GDM1 (cell line): ENCODE data around the gene B9D1.

Experiments used
- DNase-seq: peaks from one replicate; lab custom pipeline; 2025; lab: John Stamatoyannopoulos, UW

Gene B9D1

DNA sequence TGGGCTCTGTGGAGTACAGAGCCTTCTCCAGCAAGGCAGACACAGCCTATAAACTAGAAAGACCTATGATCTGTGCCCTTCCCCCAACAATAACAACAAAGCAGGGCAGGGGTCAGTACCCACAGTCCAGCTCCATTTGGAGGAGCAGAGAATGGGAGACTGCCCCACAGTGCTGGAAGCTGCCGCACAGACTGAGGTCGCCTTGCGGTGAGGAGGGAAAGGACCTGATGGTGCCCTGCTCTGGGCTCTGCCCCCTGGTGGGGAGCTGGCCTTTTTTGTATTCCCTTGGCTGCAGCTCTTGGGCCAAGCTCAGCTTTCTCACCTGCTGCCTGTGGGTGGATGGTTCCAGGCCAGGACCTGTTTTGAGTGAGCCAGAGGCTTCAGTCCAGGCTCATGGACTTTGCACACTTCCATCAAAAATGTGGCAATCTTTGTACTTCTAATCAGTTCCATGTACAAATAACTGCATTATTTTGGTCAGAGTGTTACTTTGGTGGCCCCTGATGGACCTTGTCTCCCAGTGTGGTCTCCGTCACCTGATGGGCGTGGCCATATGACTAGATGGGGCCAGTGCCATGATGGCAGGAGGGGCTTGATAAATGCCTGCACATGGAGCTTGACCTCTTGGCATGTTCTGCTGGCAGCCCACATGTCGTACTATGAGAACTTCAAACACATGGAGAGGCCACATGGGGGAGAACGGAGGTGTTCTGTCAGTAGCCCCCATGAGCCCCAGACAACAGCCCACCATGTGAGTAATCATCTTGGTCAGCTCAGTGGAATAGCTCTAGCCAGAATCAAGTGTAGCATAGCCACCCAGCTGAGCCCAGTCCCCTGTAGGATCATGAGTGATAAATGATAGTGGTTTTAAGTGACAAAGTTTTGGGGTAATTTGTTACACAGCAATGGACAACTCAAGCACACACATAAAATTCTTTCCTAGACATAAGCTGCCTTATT lies 24.2 kb downstream of the B9D1 start:
- DNase-seq, result no peak

DNA sequence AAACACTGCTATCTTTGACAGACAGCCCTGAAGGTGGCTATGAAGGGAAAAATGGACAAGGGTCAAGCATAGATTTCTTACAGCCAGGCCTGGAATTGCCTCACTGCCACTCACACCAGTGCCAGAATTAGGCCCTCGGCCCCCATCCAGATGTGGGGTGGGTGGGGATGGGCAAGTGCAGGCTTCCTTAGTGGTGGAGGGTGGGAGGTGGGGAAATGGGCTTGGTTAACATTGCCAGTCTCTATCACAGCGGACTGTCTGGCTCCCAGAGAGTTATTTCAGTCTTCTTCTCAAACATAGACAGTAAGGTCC lies 24.9 kb downstream of the B9D1 start:
- no peak for DNase-seq

DNA sequence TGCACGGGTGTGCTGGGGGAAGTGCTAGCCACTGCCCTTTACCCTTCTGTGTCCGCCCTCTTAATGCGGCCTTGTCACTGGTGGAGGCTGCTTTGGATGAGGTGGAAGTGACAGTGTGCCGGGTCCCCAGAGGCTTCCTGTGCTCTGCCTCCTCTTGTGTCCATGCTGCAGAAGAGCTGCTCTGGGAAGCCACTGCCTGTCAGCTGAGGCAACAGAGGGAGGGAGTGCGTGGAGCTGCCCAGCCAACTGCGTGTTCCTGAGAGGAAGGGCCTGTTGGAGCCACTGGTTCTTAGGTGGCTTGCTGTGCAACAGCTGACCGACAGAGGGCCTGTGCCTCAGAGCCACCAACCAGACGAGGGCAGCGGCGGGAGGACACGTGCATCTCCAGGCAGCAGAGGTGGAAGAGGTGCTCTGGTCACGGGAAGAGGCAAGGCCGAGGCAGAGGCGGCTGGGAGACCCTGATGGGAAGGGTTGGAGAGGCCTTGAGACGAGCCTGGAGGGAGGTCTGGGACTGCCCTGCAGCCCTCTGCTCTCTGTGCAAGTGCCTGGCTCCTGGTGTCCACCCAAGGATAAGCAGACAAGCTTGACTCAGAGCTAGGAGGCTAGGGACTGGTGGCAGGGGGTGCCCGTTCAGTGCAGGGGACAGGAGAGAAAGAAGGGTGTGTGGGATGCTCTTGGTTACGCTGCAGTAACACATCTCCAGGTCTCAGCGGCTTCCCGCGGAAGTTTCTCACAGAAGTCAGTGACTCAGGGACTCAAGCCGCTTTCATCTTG lies 25.4 kb downstream of the B9D1 start:
- no peak for DNase-seq

DNA sequence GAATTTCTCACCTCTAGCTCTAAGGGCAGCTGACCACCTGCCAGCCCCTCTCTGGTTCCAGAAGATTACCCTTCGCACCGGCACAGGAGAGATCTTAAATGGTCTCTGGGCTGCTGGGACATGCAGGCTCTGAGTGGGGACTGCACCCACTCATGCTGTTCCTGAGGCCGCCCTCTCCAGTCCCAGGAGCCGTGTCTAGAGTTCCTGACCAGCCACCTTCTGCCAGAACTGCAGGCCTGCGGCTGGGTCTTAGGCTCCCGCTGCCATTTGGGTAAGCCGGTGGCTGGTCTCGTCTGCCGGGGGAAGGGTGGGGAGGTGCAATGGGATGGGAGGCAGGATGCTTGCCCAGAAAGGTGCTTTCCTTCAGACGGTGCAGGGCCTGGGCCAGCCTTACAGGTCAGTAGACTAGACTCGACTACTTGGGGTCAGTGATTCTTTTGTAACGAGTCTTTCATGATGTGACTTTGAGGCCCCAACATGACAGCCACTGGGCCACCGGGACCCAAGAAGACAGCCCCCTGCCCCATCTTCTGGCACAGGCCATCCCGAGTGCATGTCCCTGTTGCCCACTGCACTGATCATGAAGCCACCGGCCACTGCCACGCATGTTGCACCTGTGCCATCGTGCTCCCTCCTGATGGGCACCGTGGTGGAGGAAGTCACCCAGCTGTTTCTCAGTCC lies 26.4 kb downstream of the B9D1 start:
- DNase-seq, result no peak

DNA sequence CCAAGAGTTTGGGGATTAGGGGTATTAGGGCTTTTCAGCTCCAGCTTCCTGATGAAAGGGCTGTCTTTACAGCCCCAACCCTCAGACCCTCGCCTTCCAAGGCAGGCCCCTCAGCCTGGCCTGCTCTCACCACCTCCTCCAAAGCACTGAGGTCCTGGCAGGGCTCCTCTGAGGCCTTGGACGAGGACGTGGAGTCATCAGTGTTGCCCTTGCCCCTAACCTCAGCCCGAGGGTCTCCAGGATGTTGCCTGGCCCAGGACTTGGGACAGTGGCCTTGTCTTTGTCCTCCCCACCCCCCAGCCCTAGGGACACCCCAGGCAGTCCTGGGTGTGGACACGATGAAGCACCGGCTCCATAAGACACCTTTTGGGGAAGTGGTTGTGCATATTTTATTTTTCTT lies 28.2 kb downstream of the B9D1 start:
- DNase-seq, result no peak

DNA sequence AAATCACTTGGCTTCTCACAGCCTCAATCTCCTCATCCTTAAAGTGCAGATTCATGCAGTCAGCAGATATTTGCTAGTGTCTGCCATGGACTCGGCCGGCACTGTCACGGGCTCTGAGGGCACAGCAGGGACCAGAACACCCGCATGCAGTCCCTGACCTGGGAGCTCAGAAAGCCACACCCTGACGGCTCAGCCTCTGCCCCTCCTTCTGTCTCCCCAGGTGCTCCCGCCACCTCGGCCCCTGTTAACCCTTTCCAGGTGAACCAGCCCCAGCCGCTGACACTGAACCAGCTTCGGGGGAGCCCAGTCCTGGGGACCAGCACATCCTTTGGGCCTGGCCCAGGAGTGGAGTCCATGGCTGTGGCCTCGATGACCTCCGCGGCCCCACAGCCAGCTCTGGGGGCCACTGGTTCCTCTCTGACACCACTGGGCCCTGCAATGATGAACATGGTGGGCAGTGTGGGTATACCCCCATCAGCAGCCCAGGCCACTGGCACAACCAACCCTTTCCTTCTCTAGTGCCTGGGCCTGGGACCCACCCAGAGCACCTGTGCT lies 28.7 kb downstream of the B9D1 start:
- no peak for DNase-seq

DNA sequence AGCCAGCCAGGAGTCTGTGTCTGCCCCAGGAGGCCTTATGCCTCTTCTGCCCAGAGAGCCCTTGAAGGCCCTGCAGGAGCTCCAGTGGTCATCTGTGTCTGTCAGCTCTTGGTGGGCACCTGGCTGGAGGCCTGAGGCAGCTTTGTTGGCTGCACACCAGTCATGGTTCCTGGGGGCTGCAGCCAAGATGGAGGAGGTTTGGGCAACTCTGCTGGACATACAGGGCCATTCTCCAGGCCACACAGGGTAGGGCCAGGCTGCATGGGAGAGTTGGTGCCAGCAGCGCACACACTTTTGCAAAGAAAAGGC lies 29.4 kb downstream of the B9D1 start:
- DNase-seq, result no peak

DNA sequence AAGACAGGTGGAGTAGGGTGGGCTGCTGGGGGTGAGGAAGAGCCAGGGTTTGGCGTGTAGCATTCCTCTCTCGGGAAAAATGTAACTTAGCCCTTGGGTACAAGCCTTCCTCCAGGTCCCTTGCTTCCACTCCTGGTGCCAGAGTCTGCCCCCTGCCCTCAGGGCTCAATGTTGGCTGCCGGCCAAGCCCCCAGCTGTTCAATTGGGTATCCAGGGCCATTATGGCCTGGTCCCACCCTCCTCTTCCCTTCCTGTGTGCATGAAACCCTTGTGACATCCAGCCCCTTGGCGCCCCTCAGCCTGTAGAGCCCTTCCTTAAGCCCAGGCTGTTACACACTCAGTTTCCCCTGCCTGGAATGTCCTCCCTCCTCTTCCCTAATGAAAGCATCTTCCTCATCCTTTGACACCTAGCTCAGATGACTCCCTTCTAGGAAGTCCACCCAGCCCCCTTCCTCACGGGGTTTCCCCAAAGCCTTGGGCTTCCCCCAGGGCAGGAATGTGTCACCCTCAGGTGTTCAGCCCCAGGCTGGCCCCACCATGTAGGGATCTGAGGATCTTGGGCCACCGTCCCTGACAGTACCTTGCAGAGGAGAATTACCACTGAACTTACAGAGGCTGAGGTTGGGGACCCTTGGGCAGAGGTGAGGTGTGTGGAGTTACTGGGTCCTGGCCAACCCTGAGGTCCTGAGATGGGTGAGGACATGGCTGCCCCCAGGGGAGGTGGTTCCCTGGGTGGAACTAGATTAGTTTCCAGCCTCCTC lies 30.0 kb downstream of the B9D1 start:
- no peak for DNase-seq

DNA sequence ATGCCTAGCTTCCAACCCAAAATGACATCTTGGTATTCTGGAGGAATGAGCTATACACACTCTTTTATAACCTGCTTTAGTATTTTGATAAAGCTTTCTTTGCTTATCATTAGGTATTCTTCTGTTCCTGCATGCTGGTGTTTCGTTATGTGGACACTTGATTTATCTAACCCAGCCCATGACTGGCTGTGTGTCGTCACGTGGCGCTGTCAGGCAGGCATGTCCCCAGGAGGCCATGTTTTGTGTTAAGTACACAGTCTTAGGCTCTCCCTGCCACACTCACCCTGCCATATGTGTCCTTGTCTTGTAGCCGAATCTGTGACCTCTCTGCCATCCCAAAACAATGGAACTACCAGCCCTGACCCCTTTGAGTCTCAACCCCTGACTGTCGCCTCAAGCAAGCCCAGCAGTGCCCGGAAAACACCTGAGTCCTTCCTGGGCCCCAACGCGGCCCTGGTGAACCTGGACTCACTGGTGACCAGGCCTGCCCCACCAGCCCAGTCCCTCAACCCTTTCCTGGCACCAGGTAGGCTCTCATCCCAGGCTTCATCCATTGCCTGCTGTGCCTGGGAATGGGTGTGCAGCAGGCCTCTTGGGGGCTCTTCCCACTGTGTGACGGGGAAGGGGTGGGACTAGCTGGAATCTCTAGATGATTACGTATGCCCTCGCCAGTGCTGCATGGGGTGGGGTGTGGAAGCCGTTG lies 30.8 kb downstream of the B9D1 start:
- DNase-seq, result no peak

DNA sequence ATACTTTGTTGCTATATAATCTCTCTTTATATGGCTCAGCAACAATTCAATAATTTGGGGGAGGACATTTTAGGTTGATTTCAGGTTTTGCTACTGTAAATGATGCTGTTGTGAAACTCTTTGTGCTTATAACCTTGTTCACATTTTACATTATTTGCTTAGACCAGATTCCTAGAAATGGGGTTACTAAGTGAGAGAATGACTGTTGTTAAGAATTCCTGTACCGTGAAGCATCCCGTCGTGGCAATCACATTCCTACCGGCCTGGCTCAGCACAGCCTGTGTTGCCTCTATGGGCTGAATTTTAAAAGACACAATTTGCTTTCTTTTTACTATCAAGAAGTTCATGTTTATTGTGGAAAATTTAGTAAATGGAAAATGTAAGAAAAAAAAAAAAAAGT lies 31.4 kb downstream of the B9D1 start:
- DNase-seq, result no peak

DNA sequence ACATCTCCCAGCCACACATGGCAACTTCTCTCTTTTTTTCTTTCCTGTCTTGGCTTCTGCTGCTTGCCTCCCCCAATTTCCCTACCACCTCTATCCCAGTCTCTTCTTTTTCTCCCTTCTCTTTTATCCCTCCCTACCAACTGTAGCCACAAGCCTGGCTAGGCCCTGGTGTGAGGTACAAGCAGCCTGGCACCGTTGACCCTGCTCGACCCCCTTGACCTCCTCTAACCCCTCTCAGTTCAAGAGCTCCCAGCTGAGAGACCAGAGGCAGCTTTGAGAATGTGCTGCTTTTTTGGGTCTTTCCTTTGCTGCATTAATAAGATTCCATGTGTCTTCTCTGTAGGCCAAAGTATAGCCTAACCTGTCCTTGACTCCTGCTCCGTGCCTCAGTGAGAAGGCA lies 32.3 kb downstream of the B9D1 start:
- DNase-seq, result no peak

DNA sequence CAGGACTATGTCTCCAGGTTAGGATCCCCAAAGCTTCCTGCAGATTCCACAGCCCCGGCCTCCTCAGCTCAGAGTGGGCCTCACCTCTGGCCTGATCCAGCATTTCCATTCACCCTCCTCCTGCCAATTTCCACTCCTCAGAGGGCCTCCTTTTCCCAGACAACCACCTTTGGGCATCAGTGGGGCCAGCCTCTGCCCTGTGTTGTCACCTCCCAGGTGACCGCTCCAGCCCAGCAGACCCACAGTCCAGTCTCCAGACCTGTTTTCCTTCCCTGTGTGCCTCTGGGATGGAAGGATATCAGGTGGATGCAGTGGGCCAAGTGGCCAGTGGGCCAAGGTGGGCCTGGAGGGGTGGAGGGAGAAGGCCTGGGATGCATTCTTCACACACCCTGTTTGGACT lies 32.7 kb downstream of the B9D1 start:
- DNase-seq, result no peak

DNA sequence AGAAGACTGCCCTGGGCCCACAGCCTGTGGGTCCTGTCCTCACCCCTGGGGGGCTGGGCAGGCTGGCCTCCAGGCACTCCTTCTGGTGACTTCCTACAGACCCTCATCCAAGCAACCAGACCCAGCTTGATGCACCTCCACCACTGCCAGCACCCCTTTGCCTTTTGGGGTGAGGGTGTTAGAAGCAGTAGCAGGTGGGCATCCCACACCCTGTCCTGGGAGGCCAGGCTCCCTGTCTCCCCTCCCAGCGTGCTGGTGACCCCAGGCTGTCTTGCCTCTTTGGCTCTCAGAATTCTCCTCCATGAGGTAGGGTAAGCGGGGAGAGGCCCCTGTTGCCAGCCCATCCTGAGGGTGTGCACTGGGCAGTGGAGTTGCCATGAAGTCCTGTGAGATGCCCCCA lies 33.4 kb downstream of the B9D1 start:
- no peak for DNase-seq

DNA sequence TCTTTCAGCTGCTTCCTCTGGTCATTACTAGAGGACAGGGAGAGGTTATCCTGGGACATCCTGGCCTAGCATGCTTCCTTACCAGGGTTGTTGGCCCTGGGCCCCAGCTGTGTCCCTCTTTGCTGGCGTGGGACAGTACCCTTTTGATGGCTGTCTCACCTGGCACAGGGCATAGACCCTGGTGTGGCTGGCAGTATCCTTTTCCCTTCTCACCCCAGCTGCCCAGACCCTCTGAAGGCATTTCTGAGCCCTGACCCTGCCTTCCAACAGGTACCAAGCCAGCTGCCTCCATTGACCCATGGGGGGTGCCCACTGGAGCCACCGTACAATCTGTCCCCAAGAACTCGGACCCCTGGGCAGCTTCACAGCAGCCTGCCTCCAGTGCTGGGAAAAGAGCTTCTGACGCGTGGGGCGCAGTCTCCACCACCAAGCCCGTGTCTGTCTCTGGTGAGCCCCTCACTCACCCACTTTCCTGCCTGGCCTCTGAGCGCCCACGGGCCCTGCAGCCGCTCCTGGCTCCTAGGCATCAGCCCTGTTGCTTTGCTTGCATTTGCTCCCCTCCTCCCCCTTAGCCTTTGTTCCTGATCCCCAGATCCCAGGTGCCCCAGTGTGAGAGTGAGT lies 34.0 kb downstream of the B9D1 start:
- DNase-seq, result no peak

DNA sequence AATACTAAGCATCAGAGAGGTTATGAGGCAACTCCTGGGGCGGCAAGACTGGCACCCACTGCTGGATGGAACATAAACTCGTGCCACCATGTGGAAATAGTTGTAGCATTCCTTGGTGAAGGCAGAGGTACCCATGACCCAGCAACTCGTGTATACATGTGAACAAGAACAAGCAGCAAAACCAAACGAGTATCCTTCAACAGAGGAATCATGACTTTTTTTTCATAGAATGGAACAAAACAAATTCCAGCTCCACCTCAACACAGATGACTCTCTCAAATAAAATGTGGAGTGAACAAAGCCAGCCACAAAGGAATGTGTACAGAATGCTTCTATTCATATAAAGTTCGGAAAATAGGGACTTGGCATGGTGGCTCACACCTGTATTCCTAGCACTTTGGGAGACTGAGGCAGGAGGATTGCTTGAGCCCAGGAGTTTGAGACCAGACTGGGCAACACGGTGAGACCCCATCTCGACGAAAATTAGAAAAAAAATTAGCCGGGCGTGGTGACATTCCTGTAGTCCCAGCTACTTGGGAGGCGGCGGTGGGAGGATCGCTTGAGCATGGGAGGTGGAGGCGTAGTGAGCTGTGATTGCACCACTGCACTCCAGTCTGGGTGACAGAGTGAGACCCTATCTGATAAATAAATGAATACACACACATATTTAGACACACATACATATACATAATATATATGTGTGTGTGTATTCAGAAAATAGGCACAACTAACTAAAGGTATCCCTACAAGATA lies 35.3 kb downstream of the B9D1 start:
- DNase-seq, result no peak

DNA sequence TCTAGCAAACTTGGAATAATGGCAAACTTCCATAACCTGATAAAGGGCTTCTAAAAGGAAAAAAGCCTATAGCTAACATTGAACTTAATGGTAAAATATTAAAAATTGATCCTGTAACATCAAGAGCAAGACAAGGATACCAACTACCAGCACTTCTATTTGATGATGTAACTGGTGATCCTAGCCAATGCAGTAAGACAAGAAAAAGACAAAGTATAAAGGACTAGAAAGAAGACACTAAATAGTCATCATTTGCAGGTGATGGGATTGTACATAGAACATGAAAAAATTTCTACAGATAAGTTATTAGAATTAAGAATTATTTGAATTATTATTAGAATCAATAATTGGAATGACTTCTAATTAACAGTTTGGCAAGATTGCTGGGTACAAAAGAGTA lies 37.0 kb downstream of the B9D1 start:
- no peak for DNase-seq

DNA sequence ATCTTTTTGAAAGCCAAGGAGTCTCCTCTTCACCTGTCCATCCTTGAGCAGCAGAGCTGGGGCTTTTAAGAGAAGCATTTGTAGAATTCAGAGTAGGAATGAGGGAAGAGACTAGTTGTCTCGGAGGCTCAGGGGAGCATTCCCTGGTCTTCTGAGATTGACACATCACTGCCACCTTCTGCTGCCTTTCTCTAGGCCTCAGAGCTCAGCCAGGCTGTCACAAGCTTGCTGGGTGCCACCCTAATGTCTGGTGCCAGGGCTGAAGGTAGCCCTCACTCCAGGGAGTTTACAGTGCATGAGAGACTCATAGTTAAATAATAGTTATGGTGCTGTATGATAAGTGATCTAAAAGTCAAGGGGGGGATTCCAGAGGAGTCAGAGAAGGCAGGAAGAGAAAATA lies 39.7 kb downstream of the B9D1 start:
- DNase-seq, result no peak

DNA sequence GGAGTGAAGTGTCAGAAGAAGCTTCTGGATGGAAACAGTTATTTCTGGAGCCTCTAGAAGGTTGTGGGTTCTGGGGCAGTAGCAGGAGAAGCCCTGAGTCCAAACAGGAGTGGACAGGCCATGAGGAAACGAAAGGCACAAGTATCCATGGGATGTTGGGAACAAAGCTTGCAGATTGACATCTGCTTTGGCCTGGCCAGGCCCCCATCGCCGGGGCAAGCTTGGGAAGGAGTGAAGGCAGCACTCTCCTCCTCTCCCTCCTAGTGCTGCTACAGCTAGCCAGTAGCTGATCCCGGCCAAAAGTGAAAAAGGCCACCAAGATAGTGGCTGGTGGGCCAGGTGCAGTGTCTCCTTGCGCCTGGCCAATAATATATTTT lies 40.4 kb downstream of the B9D1 start:
- no peak for DNase-seq

DNA sequence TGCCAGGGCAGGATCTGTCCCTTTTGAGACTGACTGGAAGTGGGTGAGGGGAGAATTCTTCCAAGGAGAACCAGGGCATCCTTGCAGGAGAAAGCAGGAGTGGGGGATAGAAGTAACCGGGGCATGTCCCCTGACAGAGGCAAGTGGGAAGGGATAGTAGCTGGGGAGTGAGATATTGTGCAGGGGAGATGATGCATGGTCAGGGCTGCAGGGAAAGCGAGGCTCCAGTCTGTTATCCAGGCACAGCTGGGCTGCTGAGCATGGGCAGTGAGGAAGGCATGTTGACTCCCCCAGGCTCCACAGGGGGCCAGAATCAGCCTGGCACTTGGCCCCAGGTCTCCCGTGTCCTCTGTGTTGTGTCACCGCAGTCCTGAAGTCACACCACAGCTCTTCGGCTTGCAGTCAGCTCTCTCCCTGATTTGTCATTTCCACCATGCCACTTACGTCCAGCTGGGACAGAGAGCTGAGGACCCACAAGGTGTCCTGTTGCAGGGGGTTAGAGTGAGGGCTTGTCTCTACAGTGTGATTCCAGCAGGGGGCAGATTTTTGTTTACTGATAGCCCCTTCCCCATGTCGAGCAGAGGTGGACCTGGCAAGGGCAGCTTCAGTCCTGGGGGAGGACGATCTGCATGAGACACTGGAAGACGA lies 40.9 kb downstream of the B9D1 start:
- DNase-seq, result no peak

DNA sequence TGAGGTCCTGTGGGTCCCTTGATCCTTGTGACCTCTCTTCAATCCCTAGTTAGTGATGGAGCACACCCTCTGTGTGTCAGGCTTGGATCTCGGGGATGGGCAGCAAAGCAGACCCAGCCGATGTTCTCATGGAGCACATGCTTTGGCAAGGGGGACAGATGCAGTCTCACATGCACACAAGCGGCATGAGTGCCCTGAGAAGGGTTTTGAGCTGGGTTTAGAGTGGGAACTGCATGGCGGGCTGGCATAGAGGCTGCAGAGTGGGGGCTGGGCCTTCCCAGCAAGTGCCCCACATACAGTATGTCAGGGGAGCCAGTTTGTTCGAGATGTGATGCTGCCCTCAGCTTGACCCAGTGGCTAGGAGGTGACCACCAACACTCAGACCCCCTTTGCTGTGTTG lies 41.6 kb downstream of the B9D1 start:
- no peak for DNase-seq
